ENCODE measurements around the gene MPP3.

DNA sequence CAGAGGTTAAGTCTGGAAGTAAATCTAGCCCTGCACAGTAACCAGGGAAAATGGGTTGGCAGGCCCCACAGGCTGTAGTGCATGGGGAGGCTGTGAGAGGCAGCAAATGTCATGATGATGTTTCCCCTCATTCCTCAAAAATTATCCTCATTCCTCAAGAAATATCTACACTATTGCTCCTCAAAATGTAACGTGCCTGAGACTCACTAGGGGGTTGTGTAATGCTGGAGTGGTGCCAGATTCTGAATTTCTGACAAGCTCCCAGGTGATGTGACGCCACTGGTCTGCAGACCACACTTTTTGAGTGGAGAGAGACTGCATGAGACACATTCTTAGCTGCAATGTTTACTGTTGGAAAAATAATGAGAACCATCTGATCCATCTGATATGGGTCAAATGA, 1.2 kb upstream of the MPP3 start:
- TF ChIP-seq, protein P1, sequence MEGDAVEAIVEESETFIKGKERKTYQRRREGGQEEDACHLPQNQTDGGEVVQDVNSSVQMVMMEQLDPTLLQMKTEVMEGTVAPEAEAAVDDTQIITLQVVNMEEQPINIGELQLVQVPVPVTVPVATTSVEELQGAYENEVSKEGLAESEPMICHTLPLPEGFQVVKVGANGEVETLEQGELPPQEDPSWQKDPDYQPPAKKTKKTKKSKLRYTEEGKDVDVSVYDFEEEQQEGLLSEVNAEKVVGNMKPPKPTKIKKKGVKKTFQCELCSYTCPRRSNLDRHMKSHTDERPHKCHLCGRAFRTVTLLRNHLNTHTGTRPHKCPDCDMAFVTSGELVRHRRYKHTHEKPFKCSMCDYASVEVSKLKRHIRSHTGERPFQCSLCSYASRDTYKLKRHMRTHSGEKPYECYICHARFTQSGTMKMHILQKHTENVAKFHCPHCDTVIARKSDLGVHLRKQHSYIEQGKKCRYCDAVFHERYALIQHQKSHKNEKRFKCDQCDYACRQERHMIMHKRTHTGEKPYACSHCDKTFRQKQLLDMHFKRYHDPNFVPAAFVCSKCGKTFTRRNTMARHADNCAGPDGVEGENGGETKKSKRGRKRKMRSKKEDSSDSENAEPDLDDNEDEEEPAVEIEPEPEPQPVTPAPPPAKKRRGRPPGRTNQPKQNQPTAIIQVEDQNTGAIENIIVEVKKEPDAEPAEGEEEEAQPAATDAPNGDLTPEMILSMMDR (IDR thresholded peaks at IDR 0.05) = no peak
- TF ChIP-seq POLR2A (IDR thresholded peaks at IDR 0.05) = no peak

All from testis (tissue), 2 donors.